Cardiac fibroblast (primary cell): ENCODE measurements around the gene RFX2.

Experiments used
- DNase-seq, 2 donors: peaks; one replicate each; pipeline versions ENCODE4 v3.0.0 to v3.0.0-alpha.2; 2010; ENCODE audit warnings: low read depth in 2 of 2
- H3K4me3 ChIP-seq, 2 donors: replicated peaks in 1 of 2; 1 replicate in 1 of 2; 2 replicates in 1 of 2; pipeline ENCODE4 v1.5.1; 2011; ENCODE audit warnings: low read depth in 2 of 2, low read length in 2 of 2, mild to moderate bottlenecking in 2 of 2, moderate library complexity in 1 of 2
- CTCF ChIP-seq: IDR thresholded peaks from one replicate; pipeline ENCODE4 v1.5.1; 2011; ENCODE audit warnings: low read depth, mild to moderate bottlenecking, low read length, inconsistent platforms

Gene RFX2

GRCh38 chr19:6105444-6105843 lies 4.9 kb downstream of the RFX2 start:
- H3K4me3 ChIP-seq, result no peak overlapping the region
- no peak for DNase-seq
- no peak for TF ChIP-seq CTCF

GRCh38 chr19:6103894-6104293 lies 6.4 kb downstream of the RFX2 start:
- no peak for TF ChIP-seq CTCF
- no peak for DNase-seq
- H3K4me3 ChIP-seq, result no peak overlapping the region

DNA sequence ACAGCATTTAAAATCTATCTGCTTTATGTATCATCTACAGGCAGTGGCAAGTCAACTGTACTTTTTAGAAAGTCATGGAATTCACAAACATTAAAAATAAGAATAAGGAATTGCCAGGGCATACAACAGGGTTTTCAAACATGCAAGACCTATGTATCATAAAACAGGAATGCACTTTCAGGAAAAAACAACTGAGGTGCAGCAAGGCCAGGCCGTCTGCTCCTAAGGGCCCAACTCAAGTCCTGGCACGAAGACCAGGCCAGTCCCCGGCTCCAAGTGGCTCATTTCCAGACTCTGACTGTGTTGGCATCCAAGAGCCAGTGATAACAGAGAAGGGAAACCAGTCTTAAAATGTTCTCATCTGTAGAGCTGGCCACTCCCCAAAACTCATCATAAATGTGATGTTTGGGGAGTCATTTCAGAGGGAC lies 7.1 kb downstream of the RFX2 start:
- TF ChIP-seq CTCF, result no peak
- H3K4me3 ChIP-seq, result no peak overlapping the region
- peak; percentile 92 to 97 for DNase-seq

- no peak overlapping the region for H3K4me3 ChIP-seq
- no peak for DNase-seq
- TF ChIP-seq CTCF, result no peak
Observed at GRCh38 chr19:6101991-6102390, 8.3 kb downstream of the RFX2 start.

GRCh38 chr19:6101291-6101825 lies 8.9 kb downstream of the RFX2 start:
- TF ChIP-seq CTCF, result no peak
- no peak for DNase-seq
- H3K4me3 ChIP-seq, result no peak overlapping the region

- H3K4me3 ChIP-seq, result no peak overlapping the region
- TF ChIP-seq CTCF, result no peak
- DNase-seq, result no peak
Observed at GRCh38 chr19:6100284-6100915, 9.9 kb downstream of the RFX2 start.

GRCh38 chr19:6099599-6099998 lies 10.7 kb downstream of the RFX2 start:
- no peak overlapping the region for H3K4me3 ChIP-seq
- TF ChIP-seq CTCF, result no peak
- no peak for DNase-seq
